NCI-H526 treated with DMSO at 0.1 percent for 48 hours (cell line): ENCODE measurements around the gene ATAD3B.
A peak's percentile ranks its signal among the peaks of the same experiment; 100 is the strongest.
"Not testable (repeated sequence)": the region's sequence is repeated elsewhere in the genome, so short reads cannot be mapped to it uniquely, and the experiment has no call there.

Source experiments
- DNase-seq: peaks from one replicate; lab custom pipeline; 2025; lab: John Stamatoyannopoulos, UW

The ATAD3B gene, protein sequence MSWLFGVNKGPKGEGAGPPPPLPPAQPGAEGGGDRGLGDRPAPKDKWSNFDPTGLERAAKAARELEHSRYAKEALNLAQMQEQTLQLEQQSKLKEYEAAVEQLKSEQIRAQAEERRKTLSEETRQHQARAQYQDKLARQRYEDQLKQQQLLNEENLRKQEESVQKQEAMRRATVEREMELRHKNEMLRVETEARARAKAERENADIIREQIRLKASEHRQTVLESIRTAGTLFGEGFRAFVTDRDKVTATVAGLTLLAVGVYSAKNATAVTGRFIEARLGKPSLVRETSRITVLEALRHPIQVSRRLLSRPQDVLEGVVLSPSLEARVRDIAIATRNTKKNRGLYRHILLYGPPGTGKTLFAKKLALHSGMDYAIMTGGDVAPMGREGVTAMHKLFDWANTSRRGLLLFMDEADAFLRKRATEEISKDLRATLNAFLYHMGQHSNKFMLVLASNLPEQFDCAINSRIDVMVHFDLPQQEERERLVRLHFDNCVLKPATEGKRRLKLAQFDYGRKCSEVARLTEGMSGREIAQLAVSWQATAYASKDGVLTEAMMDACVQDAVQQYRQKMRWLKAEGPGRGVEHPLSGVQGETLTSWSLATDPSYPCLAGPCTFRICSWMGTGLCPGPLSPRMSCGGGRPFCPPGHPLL

DNA sequence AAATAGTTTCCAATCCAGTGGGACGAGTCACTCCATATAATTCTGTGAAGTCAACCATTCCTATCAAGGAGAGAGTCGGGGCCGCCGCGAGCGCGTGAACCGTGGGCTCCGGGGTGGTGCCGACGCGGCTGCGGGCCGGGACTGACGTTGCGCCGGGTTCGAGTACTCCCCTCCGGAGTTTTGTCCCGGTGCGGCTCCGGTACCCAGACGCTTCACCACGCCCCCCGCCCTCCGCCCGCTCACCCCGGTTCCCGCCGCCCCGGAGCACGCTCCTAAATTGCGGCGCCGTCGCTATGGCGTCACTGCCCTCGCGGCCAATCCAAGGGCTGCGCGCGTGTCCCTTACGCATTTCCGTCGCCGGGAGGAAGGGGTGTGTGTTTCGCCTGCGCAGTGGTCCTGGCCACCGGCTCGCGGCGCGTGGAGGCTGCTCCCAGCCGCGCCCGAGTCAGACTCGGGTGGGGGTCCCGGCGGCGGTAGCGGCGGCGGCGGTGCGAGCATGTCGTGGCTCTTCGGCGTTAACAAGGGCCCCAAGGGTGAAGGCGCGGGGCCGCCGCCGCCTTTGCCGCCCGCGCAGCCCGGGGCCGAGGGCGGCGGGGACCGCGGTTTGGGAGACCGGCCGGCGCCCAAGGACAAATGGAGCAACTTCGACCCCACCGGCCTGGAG is at the start of gene ATAD3B:
TSS of gene ATAD3B (plus strand) at position 377 of the 664 bp plus-strand sequence. CDS start at position 497, 120 bp downstream.
- peak; percentile 75 for DNase-seq

DNA sequence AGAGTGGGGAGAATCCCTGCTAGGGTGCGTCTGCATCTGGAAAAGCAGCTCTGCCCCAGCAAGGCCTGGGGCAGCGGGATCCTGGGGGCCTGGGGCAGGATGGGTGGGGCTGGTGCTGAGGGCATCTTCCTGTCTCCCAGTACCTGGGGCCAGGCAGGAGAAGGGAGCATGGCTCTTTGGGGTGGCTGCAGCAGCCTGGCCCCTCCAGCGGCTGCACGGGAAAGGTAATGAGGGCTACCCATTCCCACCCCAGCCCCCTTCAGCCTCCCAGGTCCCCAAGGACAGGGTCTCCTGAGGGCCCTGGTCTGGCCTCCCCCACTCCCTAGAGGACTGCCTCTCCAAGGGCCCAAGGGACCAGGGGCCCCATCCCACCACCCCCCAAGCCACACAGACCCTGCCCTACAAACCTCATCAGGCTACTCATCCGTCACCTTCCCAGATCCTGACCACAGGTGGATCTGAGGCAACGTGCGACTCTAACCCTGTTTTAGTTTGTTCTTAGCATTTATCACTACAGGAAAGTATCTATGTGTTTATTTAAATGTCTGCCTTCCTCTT is 49.6 kb upstream of the ATAD3B start:
- DNase-seq = no peak

DNA sequence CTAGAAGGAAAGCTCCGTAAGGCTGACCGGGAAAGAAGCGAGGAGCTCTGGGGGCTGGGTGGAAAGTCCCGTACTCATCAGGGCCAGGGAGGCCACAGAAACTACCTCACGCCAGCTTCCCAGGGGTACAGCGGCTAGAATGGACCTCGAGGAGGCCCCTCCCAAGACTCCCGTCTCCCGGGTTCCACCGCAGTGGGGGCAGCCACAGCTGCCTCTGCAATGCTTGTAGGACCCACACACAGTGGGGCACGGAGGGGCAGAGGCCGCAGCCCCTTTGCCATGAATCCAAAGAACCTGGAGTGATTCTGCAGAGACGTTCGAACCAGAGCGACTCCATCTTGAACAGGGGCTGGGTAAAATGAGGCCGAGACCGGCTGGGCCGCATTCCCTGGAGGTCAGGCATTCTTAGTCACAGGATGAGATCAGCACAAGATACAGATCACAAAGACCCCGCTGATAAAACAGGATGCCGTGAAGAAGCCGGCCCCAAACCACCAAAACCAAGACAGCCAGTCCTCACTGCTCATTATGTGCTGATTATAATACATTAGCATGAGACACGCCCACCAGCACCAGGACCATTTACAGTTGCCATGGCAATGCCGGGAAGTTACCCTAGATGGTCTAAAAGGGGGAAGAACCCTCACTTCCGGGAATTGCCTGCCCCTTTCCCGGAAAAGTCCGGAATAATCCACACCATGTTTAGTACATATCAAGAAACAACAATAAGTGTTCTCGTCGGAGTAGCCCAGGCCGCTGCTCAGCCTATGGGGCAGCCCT is 48.9 kb upstream of the ATAD3B start:
- no peak for DNase-seq

DNA sequence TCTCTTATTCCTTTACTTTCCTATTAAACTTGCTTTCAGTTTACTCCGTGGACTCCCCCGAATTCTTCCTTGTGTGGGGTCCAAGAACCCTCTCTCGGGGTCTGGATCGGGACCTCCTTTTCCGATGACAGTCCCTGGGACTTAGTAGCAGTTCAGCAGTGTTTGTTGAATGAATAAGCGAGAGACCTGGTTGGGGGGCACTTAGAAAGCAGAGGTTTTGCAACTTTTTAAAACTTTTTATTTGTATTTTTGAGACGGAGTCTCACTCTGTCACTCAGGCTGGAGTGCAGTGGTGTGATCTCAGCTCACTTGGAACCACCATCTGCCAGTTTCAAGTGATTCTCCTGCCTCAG is 48.3 kb upstream of the ATAD3B start:
- no peak for DNase-seq

DNA sequence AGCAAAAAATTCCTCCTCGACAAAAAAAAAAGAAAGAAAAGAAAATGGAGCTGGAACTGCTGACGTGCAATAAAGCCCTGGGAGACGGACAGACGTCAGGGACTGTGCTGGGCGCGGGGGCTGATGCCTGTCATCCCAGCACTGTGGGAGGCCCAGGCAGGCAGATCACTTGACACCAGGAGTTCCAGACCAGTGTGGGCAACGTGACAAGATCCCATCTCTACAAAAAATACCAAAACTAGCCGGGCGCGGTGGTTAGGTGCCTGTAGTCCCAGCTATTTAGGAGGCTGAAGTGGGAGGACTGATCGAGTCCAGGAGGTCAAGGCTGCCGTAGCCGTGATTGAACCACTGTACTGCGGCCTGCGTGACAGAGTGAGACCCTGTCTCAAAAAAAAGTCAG is 46.9 kb upstream of the ATAD3B start:
- DNase-seq = no peak

DNA sequence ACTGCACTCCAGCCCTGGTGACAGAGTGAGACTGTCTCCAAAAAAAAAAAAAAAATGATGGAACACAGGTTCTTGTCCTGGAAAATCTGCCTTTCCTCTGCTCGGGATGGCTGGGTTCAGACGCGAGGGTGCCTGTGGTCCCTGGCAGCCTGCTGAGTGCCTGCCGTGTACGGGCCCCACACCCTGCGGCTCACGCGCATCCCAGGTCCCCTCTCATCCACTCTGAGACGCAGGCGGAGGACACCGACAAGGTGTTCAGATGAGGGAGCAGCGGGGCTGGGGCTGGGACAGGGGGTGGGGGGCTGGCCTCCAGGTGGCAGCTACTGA is 46.2 kb upstream of the ATAD3B start:
- DNase-seq = no peak

DNA sequence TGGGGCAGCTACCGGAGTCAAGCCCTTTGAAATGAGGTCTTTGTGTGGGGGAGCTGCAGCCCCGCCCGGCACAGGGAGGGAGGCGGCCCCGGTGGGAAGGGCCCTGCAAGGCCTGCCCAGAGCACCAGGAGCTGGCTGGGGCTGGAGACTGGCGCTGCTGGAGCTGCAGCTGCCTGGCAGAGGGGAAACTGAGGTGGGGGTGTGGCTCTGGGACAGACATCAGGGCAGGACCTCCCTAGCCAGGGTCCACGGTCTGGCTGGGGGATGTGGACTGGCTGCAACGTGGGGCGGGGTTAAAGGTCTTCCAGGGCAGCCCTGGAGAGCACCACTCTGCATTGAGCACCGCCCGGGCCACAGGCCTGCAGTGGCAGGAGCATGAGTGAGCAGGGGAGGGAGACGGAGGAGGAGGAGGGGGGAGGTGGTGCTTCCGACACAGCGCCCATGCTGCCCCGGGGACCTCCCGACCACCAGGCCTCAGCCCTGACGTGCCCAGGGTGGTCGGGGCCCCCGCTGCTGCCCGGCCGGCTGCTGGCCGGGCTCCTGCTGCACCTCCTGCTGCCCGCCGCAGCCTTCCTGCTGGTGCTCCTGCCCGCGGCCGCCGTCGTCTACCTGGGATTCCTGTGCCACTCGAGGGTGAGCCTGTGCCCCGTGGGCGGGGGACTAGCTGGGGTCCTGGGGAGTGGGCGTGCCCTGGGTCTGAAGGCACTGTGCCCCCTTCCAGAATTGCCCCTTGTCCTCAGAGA is 45.6 kb upstream of the ATAD3B start:
- no peak for DNase-seq

DNA sequence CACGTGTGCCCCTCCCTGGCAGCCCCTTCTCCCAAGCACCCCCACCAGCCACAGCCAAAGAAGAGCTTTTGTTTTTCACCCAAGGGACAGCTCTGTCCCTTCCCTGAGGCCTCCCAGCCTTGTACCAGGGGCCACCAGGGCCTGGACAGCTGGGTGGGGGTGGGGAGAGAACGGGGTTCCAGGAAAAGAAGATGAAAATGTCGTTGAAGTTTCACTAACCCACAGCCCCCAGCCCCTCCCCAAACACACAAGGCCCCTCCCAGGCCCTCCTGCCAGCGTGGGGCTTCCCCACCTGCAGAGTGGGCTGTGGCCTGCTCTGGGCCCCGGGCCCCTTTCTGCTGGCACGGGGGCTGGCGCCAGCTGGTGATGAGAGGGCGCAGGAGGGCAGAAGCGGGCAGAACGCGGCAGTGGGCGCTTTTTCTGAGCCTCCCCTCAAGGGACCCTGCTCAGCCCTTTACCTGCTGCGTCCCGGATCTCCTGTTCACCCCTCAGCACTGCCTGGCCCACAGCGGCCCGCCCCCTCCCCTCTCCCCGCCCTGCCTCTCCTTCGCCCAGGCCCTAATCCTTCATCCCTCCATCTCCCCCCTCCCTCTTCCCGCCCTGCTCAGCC is 45.0 kb upstream of the ATAD3B start:
- DNase-seq = no peak

DNA sequence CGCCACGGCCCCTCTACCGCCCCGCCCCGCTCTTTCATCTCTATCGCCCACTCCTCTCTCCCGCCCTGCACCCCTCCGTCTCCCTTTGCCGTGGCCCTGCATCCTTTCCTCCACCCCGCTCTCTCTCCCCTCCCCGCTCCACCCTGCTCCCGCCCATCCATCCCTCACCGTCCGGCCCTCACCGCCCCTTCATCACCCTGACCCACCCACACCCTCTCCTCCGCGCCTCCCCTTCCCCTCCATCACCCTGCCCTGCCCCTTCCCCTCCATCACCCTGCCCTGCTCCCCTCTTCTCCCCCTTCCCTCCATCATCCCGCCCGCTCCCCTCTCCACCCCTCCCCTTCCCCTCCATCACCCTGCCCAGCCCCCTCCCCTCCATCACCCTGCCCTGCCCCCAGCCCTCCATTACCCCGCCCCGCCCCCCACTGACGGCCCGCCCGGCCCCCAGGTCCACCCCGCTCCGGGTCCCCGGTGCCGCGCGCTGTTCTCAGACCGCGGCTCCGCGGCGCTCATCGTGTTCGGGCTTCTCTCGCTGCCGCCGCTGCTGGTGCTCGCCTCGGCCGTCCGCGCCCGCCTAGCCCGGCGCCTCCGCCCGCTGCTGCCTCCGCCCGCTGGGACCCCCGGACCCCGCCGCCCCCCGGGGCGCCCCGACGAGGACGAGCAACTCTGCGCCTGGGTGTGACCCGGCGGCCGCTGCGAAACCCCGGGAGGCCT is 44.3 kb upstream of the ATAD3B start:
- no peak for DNase-seq

DNA sequence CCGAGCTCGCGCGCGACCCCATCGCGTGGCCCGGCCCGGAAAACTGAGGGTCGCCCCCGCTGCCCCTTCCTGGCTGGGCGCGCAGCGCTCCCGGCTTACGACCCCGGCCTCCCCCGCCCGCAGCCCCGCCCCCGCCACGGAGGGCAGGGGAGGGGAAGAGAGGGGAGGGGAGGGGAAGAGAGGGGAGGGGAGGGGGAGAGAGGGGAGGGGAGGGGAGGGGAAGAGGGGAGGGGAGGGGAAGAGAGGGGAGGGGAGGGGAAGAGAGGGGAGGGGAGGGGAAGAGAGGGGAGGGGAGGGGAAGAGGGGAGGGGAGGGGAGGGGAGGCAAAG is 43.8 kb upstream of the ATAD3B start:
- no peak for DNase-seq

DNA sequence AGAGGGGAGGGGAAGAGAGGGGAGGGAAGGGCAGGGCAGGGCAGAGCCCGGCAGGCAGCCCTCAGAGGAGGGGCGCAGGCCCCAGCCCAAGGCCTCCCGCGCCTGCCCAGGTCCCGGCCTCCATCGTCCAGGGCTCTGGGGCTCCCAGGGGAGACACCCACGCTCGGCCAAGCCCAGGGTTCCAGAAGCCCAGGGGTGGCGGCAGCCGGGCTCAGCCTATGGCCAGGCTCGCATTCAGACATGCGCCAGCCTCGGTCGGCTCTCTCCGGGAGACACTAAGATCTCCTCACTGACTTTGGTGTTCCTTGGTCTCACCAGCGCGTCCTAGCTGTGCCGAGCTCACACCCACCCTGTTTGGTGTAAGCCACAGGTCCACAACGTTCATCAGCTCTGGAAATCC is 43.4 kb upstream of the ATAD3B start:
- no peak for DNase-seq

DNA sequence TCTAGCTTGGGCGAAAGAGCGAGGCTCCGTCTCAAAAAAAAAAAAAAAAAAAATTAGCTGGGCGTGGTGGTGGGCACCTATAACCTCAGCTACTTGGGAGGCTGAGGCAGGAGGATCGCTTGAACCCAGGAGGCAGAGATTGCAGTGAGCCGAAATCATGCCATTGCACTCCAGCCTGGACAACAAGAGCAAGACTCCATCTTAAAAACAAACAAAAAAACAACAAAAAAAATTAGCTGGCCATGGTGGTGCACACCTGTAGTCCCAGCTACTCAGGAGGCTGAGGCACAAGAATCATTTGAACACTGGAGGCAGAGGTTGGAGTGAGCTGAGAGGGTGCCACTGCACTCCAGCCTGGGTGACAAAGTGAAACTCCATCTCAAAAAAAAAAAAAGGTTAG is 42.6 kb upstream of the ATAD3B start:
- not testable (repeated sequence) for DNase-seq

DNA sequence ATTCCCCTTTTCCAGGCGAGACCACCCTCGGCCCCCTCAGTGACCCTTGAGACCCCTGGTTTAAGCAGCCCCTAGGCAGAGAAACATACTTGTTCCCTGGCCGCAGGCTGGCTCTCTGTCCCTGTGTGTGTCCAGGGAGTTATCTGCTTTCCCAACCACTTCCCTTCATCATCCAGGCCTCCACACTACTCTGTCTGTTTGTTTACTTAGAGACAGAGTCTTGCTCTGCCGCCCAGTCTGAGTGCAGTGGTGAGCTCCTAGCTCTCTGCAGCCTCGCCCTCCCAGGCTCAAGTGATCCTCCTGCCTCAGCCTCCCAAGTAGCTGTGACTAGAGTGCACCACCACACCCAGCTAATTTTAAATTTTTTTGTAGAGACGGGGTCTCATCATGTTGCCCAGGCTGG is 41.9 kb upstream of the ATAD3B start:
- no peak for DNase-seq

DNA sequence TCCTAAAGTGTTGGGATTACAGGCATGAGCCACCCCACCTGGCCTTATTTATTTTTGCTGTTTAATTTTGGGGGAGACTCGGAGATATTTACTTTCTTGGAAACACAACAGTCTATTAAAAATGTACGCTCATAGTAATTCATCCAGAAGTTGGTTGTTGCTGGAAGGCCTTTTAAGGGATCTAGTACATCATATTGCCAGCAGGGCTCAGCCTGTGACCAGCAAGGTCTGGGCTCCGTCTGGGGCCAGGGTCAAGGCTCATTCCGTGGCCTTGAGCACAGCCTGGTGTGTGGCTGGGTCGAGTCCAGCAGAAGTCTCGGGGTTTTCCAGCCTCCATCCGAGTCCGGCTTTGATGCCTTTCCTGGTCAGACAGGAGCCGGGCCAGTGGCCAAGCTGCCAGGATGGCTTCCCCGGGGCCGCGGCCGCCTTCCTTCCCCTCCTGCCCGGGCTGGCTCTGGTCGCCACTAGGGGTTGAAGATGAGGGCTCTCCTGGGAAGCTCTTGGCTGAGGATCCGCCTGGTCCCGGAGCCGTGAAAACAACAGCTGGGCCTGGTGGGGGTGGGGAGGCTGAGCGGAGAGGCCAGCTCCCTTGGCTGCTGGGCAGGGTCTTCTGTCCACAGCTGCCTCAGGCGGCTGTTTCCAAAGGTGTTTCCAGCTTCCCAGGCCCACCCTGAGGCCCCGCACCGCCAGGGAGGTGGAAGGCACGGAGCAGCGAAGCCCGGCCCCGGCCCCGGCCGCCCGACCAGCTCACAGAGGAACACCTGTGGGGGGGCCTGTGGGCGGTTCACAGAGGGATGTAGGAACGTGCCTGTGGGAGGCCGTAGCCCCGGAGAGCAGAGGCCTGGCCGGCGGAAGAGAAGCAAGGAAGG is 41.2 kb upstream of the ATAD3B start:
- DNase-seq = no peak

DNA sequence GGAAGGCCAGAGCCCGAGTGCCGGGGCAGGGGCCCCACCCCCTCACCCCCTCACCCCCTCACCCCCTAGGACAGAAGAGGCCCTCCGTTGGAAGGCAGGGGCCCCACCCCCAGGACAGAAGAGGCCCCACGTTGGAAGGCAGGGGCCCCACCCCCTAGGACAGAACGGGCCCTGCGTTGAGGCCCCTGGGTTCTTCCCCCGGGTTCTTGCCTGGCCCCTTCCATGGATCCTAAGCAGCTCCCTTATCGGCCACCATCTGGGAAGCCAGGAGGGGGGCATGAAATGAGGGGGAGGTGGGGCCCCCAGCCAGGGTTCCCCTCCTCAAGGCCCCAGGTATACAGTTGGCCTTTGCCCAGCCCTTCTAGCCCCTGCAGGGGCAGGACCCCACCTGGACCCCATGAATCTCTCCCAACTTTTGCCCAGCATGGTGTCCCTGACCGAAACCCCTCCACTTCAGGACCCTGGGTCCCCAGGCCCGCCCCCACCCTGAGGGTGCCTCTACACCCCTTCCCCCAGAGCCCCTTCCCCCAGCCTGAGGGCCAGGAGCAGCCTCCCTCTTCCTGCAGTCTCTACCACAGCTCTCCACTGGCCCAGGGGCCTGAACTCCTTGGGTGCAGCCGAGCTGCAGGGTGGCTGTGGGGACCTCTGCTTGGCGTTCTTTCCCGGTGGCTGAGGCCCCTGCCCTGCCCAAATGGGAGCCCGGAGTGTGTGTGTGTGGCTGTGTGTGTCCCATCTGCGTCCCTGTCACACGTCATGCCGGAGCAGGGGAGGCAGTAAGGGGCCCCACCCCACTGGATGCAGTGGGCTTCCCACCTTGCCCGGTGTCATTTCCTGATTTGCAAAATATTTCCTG is 40.3 kb upstream of the ATAD3B start:
- no peak for DNase-seq

DNA sequence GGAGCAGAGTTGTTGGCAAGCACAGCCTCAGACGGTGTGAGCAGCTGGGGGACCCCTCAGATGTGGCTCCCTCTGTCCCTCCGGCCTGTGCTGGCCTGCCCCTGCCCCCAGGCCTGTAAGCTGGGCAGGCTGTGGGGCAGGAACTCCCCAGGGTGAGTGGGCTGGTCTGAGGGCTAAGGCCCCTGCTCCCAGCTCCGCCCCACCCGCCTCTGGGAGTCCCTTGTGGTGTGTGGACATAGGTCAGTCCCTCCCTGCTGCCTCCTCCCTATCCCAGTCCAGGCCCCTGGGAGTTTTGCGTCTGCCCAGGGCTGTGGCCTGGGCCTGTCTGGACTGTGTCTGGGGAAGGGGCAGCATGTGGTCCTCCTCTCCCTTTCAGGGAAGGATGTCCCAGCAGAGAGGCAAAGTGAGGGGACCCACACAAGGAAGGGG is 39.7 kb upstream of the ATAD3B start:
- DNase-seq = no peak

DNA sequence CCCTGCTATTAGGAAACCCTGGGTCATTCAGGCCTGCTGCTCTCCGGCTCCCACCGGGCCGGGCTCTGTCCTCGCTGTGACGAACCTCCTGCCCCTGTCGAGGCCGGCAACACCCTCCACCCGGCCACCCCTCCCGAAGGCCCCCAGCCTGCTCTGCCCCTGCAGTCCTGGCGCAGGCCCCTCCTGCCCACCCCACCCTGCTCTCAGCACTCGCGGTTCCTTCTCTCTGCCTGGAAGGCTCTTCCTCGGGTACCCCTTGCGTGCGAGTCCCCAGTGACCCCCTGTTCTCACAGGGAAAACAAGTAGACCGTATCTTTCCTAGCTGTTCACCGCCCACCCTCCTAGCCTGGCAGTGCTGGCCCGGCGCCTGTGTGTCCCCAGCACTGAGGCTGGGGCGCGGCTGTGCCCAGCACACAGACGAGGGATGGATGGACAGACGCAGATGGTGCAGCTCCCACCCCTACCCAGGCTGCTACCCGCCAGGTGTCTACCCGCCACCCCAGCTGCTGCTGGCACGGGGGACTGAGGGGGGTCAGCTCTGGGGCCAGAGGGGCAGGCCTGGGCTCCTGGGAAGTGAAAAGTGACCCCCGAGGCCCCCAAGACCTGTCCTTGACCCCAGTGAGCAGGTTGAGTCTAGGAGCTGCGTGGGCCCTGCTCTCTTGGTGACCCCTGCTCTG is 39.2 kb upstream of the ATAD3B start:
- DNase-seq = no peak
